Stomach (tissue), 4 donors: ENCODE data around the gene CEP72.

ENCODE experiments used
- EP300 ChIP-seq: sonication (generic); formaldehyde crosslinking; IDR thresholded peaks from one replicate; pipeline ENCODE4 v1.6.1; 2017; ENCODE audit warnings: antibody characterized with exemption
- POLR2AphosphoS5 ChIP-seq, 3 donors: sonication (generic); formaldehyde crosslinking; IDR thresholded peaks; one replicate each; pipeline ENCODE4 v1.6.1; 2016; ENCODE audit warnings: antibody characterized with exemption in 3 of 3
- TF ChIP-seq, protein P1 (sequence below), 7 experiments: fragments of 450-650 bp in 4 of 7; fragments of 200-600 bp in 3 of 7; sonication (generic) in 3 of 7; IDR thresholded peaks; one replicate each; pipeline ENCODE4 v1.5.1; 2016 to 2019; ENCODE audit warnings: antibody characterized with exemption in 7 of 7, control low read depth in 2 of 7, mild to moderate bottlenecking in 1 of 7

DNA sequence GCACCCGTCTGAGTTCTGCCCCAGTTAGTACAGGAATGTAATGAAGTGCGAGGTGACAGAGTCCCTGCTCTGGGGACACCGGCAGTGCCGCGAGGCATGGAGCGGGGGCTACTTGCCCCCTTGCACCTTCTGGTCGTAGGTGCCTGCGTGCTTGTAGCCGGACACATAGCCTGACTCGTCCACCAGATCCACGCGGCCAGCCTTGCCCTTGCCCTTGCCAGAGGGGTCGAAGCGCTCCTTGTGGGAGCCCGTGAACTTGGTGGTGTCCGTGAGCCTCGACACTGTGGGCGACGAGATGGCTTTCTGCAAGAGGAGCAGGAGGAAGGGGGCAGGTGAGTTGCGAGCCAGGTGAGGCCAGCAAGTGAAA is 52.8 kb downstream of the CEP72 start:
- TF ChIP-seq, protein P1, sequence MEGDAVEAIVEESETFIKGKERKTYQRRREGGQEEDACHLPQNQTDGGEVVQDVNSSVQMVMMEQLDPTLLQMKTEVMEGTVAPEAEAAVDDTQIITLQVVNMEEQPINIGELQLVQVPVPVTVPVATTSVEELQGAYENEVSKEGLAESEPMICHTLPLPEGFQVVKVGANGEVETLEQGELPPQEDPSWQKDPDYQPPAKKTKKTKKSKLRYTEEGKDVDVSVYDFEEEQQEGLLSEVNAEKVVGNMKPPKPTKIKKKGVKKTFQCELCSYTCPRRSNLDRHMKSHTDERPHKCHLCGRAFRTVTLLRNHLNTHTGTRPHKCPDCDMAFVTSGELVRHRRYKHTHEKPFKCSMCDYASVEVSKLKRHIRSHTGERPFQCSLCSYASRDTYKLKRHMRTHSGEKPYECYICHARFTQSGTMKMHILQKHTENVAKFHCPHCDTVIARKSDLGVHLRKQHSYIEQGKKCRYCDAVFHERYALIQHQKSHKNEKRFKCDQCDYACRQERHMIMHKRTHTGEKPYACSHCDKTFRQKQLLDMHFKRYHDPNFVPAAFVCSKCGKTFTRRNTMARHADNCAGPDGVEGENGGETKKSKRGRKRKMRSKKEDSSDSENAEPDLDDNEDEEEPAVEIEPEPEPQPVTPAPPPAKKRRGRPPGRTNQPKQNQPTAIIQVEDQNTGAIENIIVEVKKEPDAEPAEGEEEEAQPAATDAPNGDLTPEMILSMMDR (IDR thresholded peaks at IDR 0.05) = no peak
- no peak for TF ChIP-seq POLR2AphosphoS5 (IDR thresholded peaks at IDR 0.05)
- no peak for TF ChIP-seq EP300
